Activated CD4-positive, alpha-beta T cell treated with anti-CD3 and anti-CD28 coated beads for 36 hours (primary cell): ENCODE measurements around the gene PTPN18. TPM values are rescaled to one million over a fixed set of nuclear protein-coding genes. Genes with fewer than 3 reads are reported as not detected.

Source experiments
- ATAC-seq: fragments of 200-7000 bp; cut with Tn5 transposase; one replicate; pipeline ENCODE4 v1.10.0; 2021; ENCODE audit warnings: mild to moderate bottlenecking, moderate library complexity
- CTCF ChIA-PET: fragments of 350-600 bp; sonication (Branson Sonifier 250); formaldehyde crosslinking; loops from one replicate; lab custom pipeline; 2021; ENCODE audit warnings: antibody characterized with exemption; lab: Charles Lee
- POLR2A ChIA-PET: fragments of 350-600 bp; sonication (Branson Sonifier 250); formaldehyde crosslinking; loops from one replicate; lab custom pipeline; 2021; ENCODE audit warnings: antibody characterized with exemption, inconsistent platforms; lab: Charles Lee
- DNase-seq: peaks from one replicate; pipeline ENCODE4 v3.0.0-alpha.2; 2020
- H3K27ac Mint-ChIP-seq: one replicate; pipeline ENCODE4 v1.8.0; 2021; ENCODE audit warnings: mixed read lengths
- H3K27me3 Mint-ChIP-seq: one replicate; pipeline ENCODE4 v1.8.0; 2021; ENCODE audit warnings: mixed read lengths
- H3K36me3 Mint-ChIP-seq: one replicate; pipeline ENCODE4 v1.8.0; 2021; ENCODE audit warnings: low read depth, mixed read lengths
- H3K4me1 Mint-ChIP-seq: one replicate; pipeline ENCODE4 v1.8.0; 2021; ENCODE audit warnings: mixed read lengths
- H3K4me3 Mint-ChIP-seq: one replicate; pipeline ENCODE4 v1.8.0; 2021; ENCODE audit warnings: mild to moderate bottlenecking, moderate library complexity, mixed read lengths
- H3K9me3 Mint-ChIP-seq: one replicate; pipeline ENCODE4 v1.8.0; 2021; ENCODE audit warnings: low read depth, mixed read lengths
- intact Hi-C, 2 experiments: fragments of 100-400 bp; cut with DNase I in 1 of 2; cut with micrococcal nuclease in 1 of 2; formaldehyde crosslinking; loops; one replicate each; pipeline versions ENCODE4 v1.14.2 to v1.15.1; 2022 to 2024; cut with DNase I, micrococcal nuclease
- total RNA-seq, 2 experiments: library from RNA; stranded (reverse); gene quantifications; one replicate each; pipeline ENCODE4 v1.2.3, GENCODE V29; 2021

The PTPN18 gene, protein sequence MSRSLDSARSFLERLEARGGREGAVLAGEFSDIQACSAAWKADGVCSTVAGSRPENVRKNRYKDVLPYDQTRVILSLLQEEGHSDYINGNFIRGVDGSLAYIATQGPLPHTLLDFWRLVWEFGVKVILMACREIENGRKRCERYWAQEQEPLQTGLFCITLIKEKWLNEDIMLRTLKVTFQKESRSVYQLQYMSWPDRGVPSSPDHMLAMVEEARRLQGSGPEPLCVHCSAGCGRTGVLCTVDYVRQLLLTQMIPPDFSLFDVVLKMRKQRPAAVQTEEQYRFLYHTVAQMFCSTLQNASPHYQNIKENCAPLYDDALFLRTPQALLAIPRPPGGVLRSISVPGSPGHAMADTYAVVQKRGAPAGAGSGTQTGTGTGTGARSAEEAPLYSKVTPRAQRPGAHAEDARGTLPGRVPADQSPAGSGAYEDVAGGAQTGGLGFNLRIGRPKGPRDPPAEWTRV
- 10 to 100 TPM; 41.6 to 49.3 TPM for total RNA-seq

DNA sequence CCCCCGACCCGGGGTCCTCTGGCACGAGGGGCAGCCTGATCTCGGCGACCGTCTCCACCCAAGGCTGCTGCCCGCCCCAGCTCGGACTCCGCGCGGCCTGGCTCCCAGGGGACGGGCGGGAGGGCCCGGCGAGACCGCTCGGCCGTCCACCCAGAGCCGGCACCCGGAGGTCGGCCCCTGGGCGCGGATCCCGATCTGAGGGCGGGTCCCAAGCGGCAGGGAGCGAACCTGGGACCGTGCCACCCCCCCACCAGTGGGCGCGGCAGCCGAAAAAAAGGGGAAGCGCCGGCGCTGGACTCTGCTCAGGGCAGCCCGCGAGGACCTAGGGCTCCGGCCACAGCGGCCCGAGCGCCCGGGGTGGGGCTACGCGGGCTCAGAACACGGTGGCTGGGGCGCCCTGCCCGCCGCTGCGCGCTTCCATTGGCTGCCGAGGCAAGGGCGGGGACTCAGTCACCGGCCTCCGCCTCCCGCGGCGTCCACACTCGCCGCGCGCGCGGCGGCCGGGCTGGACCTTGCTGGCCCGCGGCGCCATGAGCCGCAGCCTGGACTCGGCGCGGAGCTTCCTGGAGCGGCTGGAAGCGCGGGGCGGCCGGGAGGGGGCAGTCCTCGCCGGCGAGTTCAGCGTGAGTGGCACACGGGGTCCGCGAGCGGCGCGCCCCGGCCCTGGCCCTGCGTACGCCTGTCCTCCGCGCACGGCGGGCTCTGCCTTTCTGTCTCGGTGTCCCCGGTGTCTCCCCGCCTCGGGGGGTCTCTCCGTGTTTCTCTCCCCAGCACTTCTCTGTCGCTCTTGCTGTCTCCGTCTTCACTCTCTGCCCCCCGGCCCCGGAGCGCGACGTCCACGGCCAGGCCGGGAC lies at the start of gene PTPN18:
TSS of gene PTPN18 (plus strand) at position 479 of the 854 bp plus-strand sequence. CDS start at position 531, 52 bp downstream.
- peaks cover 9% of the 10 kb centered on the region for H3K36me3 Mint-ChIP-seq
- intact Hi-C loops: loop anchor here (1.0 kb wide), 4 partner anchors 14 to 175 kb away; partner anchors contain the start of genes IMP4 (in 2 of the 2) and SMPD4 (in 1 of the 2)
- peak; percentile 96 for ATAC-seq
- H3K27me3 Mint-ChIP-seq: no peaks in the 10 kb centered on the region
- peaks cover 8% of the 10 kb centered on the region for H3K4me1 Mint-ChIP-seq
- H3K4me3 Mint-ChIP-seq: peak within 1 kb of the TSS; percentile 67
- H3K9me3 Mint-ChIP-seq: peaks cover 2% of the 10 kb centered on the region
- ChIA-PET CTCF (interaction anchor here (1.3 kb wide), 2 partner anchors 17 to 21 kb away, joined by 3 read pairs; no protein-coding TSS in a partner anchor), POLR2A (no interaction called here)
- peak within 1 kb of the TSS; percentile 43 for H3K27ac Mint-ChIP-seq
- DNase-seq: peak; percentile 76

DNA sequence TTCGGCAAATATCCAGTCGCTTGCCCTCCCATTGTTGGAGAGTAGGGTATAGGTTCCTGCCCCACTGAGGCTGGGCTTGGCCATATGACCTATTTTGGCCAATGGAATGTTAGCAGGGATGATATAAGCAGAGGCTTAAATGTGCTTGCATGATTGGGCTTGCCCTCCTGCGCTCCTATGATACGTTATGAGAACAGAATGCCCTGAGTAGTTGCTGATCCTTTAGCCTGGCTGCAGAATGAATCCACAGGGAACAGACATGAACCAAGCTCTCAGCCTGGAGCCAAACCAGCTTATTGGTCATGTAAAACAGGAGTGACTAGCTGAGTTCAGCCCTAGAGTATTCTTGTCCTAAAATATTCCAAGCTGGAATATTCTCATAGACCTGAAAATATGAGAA lies 48.0 kb upstream of the PTPN18 start:
- intact Hi-C loops: no loop called here
- Mint-ChIP-seq H3K36me3 (no peaks in the 10 kb centered on the region), H3K9me3 (no peaks in the 10 kb centered on the region), H3K4me1 (no peaks in the 10 kb centered on the region), H3K27ac (no peak overlapping the region), H3K4me3 (no peak overlapping the region), H3K27me3 (peaks cover 5% of the 10 kb centered on the region)
- ATAC-seq: no peak
- CTCF ChIA-PET: no interaction called here
- no peak for DNase-seq
- POLR2A ChIA-PET: no interaction called here

DNA sequence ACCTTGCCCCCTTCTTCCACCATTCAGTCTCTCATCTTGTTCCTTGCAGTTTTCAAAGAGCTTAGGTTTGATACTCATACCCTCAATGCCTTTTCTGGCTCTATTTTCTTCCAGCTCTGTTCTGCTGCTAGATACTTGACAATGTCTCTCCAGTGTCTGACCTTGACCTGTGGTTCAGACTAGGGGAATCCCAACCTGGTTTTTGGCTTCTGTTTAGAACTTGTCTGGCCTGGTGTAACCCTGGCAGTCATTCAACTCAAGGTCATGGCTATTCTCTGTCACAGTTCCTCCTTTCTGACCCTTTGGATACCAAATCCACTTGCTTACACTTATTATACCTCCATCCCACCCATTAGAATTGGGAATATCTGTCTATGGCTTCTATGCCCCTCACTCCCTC lies 45.0 kb upstream of the PTPN18 start:
- H3K4me3 Mint-ChIP-seq: no peak overlapping the region
- H3K9me3 Mint-ChIP-seq: no peaks in the 10 kb centered on the region
- H3K4me1 Mint-ChIP-seq: no peaks in the 10 kb centered on the region
- POLR2A ChIA-PET: no interaction called here
- CTCF ChIA-PET: no interaction called here
- no peak overlapping the region for H3K27ac Mint-ChIP-seq
- ATAC-seq (no peak), DNase-seq (no peak)
- H3K27me3 Mint-ChIP-seq: no peaks in the 10 kb centered on the region
- no peaks in the 10 kb centered on the region for H3K36me3 Mint-ChIP-seq
- intact Hi-C loops: no loop called here

DNA sequence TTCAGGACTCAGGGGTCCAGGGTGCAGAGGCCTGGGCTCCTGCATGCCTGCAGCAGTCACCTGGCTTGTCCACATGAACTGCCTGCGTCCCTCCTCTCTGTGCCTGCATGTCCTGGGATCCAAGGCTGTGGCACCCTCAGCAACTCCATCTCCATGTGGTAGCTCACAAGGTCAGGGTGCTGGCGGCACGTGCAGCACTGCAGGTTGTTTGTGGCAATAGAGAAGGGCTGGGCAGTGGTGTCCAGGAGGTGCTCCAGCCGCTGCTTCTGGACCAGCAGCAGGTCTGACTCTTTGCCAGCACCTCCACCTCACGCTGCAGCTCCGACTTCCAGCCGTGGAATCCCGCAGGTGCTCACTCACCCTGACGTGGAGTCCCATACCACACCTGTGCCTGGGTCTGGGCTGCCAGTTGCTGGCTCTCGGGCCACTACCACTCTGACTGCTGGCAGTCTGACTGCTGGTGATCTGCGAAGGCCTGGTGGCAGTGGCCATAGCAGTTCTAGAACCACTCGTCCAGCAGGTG lies 42.0 kb upstream of the PTPN18 start:
- H3K4me1 Mint-ChIP-seq: no peaks in the 10 kb centered on the region
- no peak overlapping the region for H3K4me3 Mint-ChIP-seq
- POLR2A ChIA-PET: no interaction called here
- CTCF ChIA-PET: no interaction called here
- H3K9me3 Mint-ChIP-seq: no peaks in the 10 kb centered on the region
- H3K27me3 Mint-ChIP-seq: no peaks in the 10 kb centered on the region
- DNase-seq (no peak), ATAC-seq (no peak)
- H3K27ac Mint-ChIP-seq: no peak overlapping the region
- no peaks in the 10 kb centered on the region for H3K36me3 Mint-ChIP-seq
- intact Hi-C loops: no loop called here

DNA sequence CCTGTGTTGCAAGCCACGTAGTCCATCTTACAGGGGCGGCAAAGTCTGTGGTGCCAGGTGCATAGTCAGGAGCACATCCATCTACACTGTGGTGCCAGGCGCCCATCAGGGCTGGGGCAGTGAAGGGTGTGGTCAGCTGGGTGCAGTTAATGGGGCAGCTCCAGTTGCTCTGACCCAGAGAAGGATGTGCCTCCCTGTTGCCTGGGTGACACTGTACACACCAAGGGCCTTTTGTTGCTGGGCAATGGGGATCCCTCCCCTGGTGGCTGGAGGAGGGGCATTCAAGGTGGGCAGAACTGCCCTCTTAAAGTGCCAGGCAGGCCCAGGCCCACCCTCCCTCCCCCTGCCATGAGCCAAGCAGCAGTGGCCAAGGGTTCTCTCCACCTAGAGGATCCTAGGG lies 41.5 kb upstream of the PTPN18 start:
- no peak overlapping the region for H3K27ac Mint-ChIP-seq
- DNase-seq (no peak), ATAC-seq (no peak)
- POLR2A ChIA-PET: no interaction called here
- no peak overlapping the region for H3K4me3 Mint-ChIP-seq
- no peaks in the 10 kb centered on the region for H3K4me1 Mint-ChIP-seq
- no peaks in the 10 kb centered on the region for H3K9me3 Mint-ChIP-seq
- intact Hi-C loops: no loop called here
- no peaks in the 10 kb centered on the region for H3K36me3 Mint-ChIP-seq
- CTCF ChIA-PET: no interaction called here
- H3K27me3 Mint-ChIP-seq: no peaks in the 10 kb centered on the region

DNA sequence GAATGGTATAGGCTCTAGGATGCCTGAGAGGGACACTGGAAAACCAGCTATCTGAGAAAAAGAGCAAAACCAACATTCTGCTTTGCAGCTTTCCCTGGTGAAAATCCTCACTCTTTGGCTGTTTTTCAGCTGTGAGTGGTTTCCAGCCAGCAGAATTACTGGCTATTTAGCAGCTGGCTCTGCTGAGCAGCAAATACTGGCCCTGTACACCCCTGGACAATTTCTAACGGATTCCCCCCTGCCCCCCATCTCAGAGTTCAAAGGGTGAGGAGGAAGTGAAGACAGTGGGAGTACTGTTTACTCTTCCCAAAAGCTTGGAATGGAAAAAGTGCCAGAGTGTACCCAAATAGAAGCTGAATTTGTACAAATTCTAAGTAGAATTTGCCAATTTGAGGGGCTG lies 39.3 kb upstream of the PTPN18 start:
- DNase-seq (no peak), ATAC-seq (no peak)
- ChIA-PET POLR2A (no interaction called here), CTCF (interaction anchor here (1.1 kb wide), 1 partner anchor 15 kb away, joined by 4 read pairs; no protein-coding TSS in a partner anchor)
- Mint-ChIP-seq H3K9me3 (no peaks in the 10 kb centered on the region), H3K27ac (no peak overlapping the region), H3K4me3 (no peak overlapping the region), H3K4me1 (no peaks in the 10 kb centered on the region), H3K36me3 (no peaks in the 10 kb centered on the region), H3K27me3 (peaks cover 6% of the 10 kb centered on the region)
- intact Hi-C loops: no loop called here

DNA sequence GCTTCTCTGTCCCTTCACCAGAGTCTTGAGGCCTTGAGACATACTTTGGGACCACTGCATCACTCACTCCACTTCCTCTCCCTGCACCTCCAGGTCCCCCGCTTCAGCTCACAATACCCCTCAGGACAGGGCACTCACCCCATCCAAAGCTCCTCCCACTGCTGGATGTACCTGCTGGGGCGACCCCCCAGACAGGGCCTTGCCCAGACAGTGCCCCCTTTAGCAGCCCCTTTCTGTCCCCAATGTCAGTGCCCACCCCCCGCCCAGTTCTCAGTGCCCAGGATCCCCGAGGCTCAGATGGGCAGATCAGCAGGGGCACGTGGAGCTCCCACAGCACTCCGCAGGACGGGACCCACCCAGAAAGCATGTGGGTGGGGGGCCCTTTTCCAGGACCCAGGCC lies 37.0 kb upstream of the PTPN18 start:
- no peak for ATAC-seq
- Mint-ChIP-seq H3K4me3 (no peak overlapping the region), H3K36me3 (no peaks in the 10 kb centered on the region), H3K9me3 (no peaks in the 10 kb centered on the region), H3K27ac (no peak overlapping the region), H3K27me3 (peaks cover 6% of the 10 kb centered on the region), H3K4me1 (no peaks in the 10 kb centered on the region)
- ChIA-PET POLR2A (no interaction called here), CTCF (interaction anchor here (0.6 kb wide), 1 partner anchor 1921 kb away, joined by 3 read pairs; no protein-coding TSS in a partner anchor)
- no peak for DNase-seq
- intact Hi-C loops: no loop called here

DNA sequence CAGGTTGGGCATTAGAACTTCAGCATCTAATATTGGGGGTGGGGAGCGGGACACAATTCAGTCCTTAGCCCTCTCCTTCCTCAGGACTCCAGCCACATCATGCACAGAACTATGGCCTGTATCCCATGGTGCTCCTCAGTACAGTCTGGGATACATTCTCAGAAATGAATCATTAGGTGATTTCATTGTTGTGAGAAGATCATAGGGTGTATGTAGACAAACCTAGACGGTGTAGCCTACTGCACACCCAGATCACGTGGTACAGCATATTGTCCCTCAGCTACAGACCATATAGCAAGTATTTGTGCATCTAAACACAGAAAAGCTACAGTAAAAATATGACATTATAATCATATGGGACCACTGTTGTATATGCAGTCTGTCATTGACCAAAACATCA lies 36.3 kb upstream of the PTPN18 start:
- no peak for ATAC-seq
- H3K27ac Mint-ChIP-seq: no peak overlapping the region

DNA sequence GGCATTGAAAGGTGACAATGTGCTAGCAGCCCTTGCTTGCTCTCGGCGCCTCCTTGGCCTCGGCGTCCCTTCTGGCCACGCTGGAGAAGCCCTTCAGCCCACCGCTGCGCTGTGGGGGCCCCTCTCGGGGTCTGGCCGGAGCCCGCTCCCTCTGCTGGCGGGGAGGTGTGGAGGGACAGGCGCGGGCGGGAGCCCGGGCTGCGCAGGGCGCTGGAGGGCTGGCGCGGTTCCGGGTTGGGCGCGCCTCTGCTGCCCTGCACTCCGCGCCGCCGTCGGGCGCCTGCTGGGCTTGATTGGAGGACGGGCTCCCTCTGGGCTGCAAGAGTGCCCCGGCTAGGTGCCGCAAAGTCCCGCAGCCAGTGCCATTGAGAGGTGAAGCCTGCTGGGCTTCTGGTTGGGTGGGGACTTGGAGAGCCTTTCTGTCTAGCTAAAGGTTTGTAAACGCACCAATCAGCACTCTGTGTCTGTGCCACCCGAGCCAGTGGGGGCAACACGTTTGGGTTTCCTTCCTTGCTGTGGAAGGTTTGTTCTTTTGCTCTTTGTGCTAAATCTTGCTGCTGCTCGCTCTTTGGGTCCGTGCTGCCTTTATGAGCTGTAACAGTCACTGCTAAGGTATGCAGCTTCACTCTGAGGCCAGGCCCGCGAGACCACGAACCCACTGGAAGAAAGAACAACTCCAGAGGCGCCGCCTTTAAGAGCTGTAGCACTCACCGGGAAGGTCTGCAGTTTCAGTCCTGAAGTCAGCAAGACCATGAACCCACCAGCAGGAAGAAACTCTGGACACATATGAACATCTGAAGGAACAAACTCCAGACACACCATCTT lies 27.9 kb upstream of the PTPN18 start:
- Mint-ChIP-seq H3K27ac (no peak overlapping the region), H3K9me3 (no peaks in the 10 kb centered on the region), H3K4me1 (peaks cover 7% of the 10 kb centered on the region), H3K4me3 (no peak overlapping the region), H3K27me3 (peaks cover 36% of the 10 kb centered on the region), H3K36me3 (no peaks in the 10 kb centered on the region)
- DNase-seq: no peak
- ATAC-seq: no peak
- intact Hi-C loops: no loop called here
- CTCF ChIA-PET: no interaction called here
- POLR2A ChIA-PET: no interaction called here

More for the DNA sequence above, 36.3 kb upstream of the PTPN18 start:
- no peak overlapping the region for H3K4me3 Mint-ChIP-seq
- ChIA-PET POLR2A (interaction anchor here (0.5 kb wide), 1 partner anchor 77 kb away, joined by 6 read pairs; no protein-coding TSS in a partner anchor), CTCF (no interaction called here)
- intact Hi-C loops: no loop called here
- H3K36me3 Mint-ChIP-seq: no peaks in the 10 kb centered on the region
- H3K4me1 Mint-ChIP-seq: no peaks in the 10 kb centered on the region
- DNase-seq: no peak
- H3K27me3 Mint-ChIP-seq: peaks cover 7% of the 10 kb centered on the region
- no peaks in the 10 kb centered on the region for H3K9me3 Mint-ChIP-seq

DNA sequence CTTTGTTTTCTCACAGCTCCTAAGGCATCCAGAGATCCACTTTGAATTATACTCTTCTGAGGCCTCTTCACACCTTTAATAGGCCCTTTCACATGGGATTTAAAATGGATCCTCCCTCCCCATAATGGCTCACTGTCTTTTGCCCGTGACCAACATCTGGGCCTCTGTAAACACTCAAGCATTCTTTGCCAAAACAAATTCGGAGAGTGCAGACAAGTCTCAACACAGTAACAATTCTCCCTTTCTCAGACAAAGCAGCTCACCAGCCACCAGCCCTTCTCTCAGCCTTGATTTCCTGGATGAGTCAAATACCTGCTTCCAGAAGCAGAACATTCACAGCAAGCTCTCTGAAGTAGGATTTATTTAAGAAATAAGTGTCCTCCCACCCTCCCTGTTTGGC lies 27.1 kb upstream of the PTPN18 start:
- no peaks in the 10 kb centered on the region for H3K36me3 Mint-ChIP-seq
- DNase-seq (no peak), ATAC-seq (no peak)
- H3K9me3 Mint-ChIP-seq: no peaks in the 10 kb centered on the region
- intact Hi-C loops: no loop called here
- ChIA-PET POLR2A (no interaction called here), CTCF (no interaction called here)
- H3K4me1 Mint-ChIP-seq: peaks cover 8% of the 10 kb centered on the region
- no peak overlapping the region for H3K4me3 Mint-ChIP-seq
- H3K27ac Mint-ChIP-seq: no peak overlapping the region
- H3K27me3 Mint-ChIP-seq: peaks cover 36% of the 10 kb centered on the region
